HepG2 (cell line): ENCODE measurements around the gene FTL. TPM values are rescaled to one million over a fixed set of nuclear protein-coding genes. Genes with fewer than 3 reads are reported as not detected.

Experiments
- DNMT3B ChIP-seq: conservative IDR thresholded peaks from 2 replicates; pipeline ENCODE4 v1.6.1; 2016; ENCODE audit warnings: missing biosample characterization, control low read depth
- ELK4 ChIP-seq: sonication (generic); formaldehyde crosslinking; IDR thresholded peaks from 2 replicates; pipeline ENCODE4 v1.9.0; 2021; ENCODE audit warnings: missing genetic modification reagents, borderline replicate concordance
- ETS1 ChIP-seq: sonication (generic); formaldehyde crosslinking; IDR thresholded peaks from 2 replicates; pipeline ENCODE4 v1.4.0; 2020; ENCODE audit warnings: missing genetic modification reagents
- EZH2 ChIP-seq: conservative IDR thresholded peaks from 2 replicates; pipeline ENCODE4 v1.6.1; 2012; ENCODE audit warnings: mild to moderate bottlenecking, low read depth, low read length, moderate library complexity
- HCFC1 ChIP-seq: fragments of 150-350 bp; IDR thresholded peaks from 2 replicates; pipeline ENCODE4 v1.6.1; 2014; ENCODE audit warnings: low read depth, low read length
- JDP2 ChIP-seq: sonication (generic); formaldehyde crosslinking; IDR thresholded peaks from 2 replicates; pipeline ENCODE4 v1.8.1; 2022; ENCODE audit warnings: missing genetic modification reagents, borderline replicate concordance
- JUNB ChIP-seq: sonication (generic); formaldehyde crosslinking; IDR thresholded peaks from 2 replicates; pipeline ENCODE4 v1.8.0; 2022; ENCODE audit warnings: missing genetic modification reagents, mild to moderate bottlenecking, borderline replicate concordance
- PATZ1 ChIP-seq: sonication (generic); formaldehyde crosslinking; IDR thresholded peaks from 2 replicates; pipeline ENCODE4 v1.4.0; 2020; ENCODE audit warnings: missing genetic modification reagents
- POLR2G ChIP-seq: fragments of 200-400 bp; formaldehyde crosslinking; IDR thresholded peaks from 2 replicates; pipeline ENCODE4 v1.6.1; 2018; ENCODE audit warnings: mild to moderate bottlenecking, low read depth, low read length, moderate library complexity
- SKIL ChIP-seq: sonication (generic); formaldehyde crosslinking; IDR thresholded peaks from 2 replicates; pipeline ENCODE4 v1.8.0; 2022; ENCODE audit warnings: missing genetic modification reagents, mild to moderate bottlenecking, moderate library complexity, borderline replicate concordance
- SP5 ChIP-seq: IDR thresholded peaks from 2 replicates; pipeline ENCODE4 v1.6.1; 2016; ENCODE audit warnings: low read depth, borderline replicate concordance
- TERF1 ChIP-seq: sonication (generic); formaldehyde crosslinking; IDR thresholded peaks from 2 replicates; pipeline ENCODE4 v1.8.0; 2022; ENCODE audit warnings: mild to moderate bottlenecking, missing genetic modification reagents, moderate library complexity
- ZHX1 ChIP-seq: sonication (generic); formaldehyde crosslinking; IDR thresholded peaks from 2 replicates; pipeline ENCODE4 v1.8.1; 2022; ENCODE audit warnings: low read depth, mild to moderate bottlenecking, missing genetic modification reagents
- ZMAT3 ChIP-seq: sonication (generic); formaldehyde crosslinking; conservative IDR thresholded peaks from 2 replicates; pipeline ENCODE4 v1.7.0; 2021; ENCODE audit warnings: missing genetic modification reagents
- ZNF263 ChIP-seq: sonication (generic); formaldehyde crosslinking; IDR thresholded peaks from 2 replicates; pipeline ENCODE4 v1.4.0; 2020; ENCODE audit warnings: missing genetic modification reagents
- ZNF296 ChIP-seq: sonication (generic); formaldehyde crosslinking; conservative IDR thresholded peaks from 2 replicates; pipeline ENCODE4 v1.5.0; 2020; ENCODE audit warnings: mild to moderate bottlenecking, missing genetic modification reagents
- ZNF414 ChIP-seq: sonication (generic); formaldehyde crosslinking; IDR thresholded peaks from 2 replicates; pipeline ENCODE4 v1.5.0; 2020; ENCODE audit warnings: missing genetic modification reagents
- ZNF652 ChIP-seq: IDR thresholded peaks from 2 replicates; pipeline ENCODE4 v1.6.1; 2016; ENCODE audit warnings: low read depth, borderline replicate concordance
- polyA plus RNA-seq, 8 experiments: library from polyadenylated mRNA; depleted of rRNA in 3 of 8; stranded (reverse) in 7 of 8; unstranded in 1 of 8; fragments of >200 nt; fragmentation: Illumina TruSeq in 4 of 8; extraction: Trizol in 4 of 8; gene quantifications; 2 replicates each; pipeline versions ENCODE4 v1.2.1 to v1.2.3, GENCODE V29; 2011 to 2016; ENCODE audit warnings: low read depth in 4 of 8, missing spikeins in 1 of 8, mixed read lengths in 1 of 8; ENCODE audit not compliant: insufficient read depth in 1 of 8
- total RNA-seq, 5 experiments: library from RNA; depleted of rRNA; stranded (reverse); fragments of >200 nt; fragmentation: Illumina TruSeq; extraction: Trizol; gene quantifications; 2 replicates each; pipeline ENCODE4 v1.2.3, GENCODE V29; 2016; ENCODE audit warnings: low read depth in 1 of 5

Gene FTL
- total and polyA plus RNA-seq, 2 of the 13 experiments (the other 11 are each of a cell fraction or from before 2014, with no cell fraction given), result 2,721 to 8,800 TPM

- TF ChIP-seq SKIL, result no peak
- no peak for TF ChIP-seq JUNB (CRISPR knock-in tag)
- TF ChIP-seq ETS1 (CRISPR knock-in tag), result no peak
- no peak for TF ChIP-seq PATZ1 (CRISPR knock-in tag)
- no peak for TF ChIP-seq ZHX1 (CRISPR knock-in tag)
- TF ChIP-seq ELK4 (CRISPR knock-in tag), result no peak
- TF ChIP-seq POLR2G, result no peak
- no peak for TF ChIP-seq ZMAT3 (CRISPR knock-in tag)
- 0 out of 2 replicates have a peak, but pooled peaks have one; percentile 42 for TF ChIP-seq ZNF414
- no peak for TF ChIP-seq DNMT3B (CRISPR knock-in tag)
- TF ChIP-seq JDP2 (CRISPR knock-in tag), result no peak
- no peak for TF ChIP-seq ZNF296
- no peak for TF ChIP-seq EZH2
- TF ChIP-seq ZNF263, result no peak
- TF ChIP-seq HCFC1, result no peak
- TF ChIP-seq ZNF652 (CRISPR knock-in tag), result no peak
- TF ChIP-seq TERF1 (CRISPR knock-in tag), result no peak
- no peak for TF ChIP-seq SP5 (CRISPR knock-in tag)
These were observed 11.0 kb upstream of the FTL start (continued) for GRCh38 chr19:48953990-48954594.
